Upper lobe of right lung (tissue), 1 donor: Measurements from ENCODE around the gene ARHGEF12. TPM values are rescaled to one million over a fixed set of nuclear protein-coding genes. Genes with fewer than 3 reads are reported as not detected.

Source experiments
- ATAC-seq: fragments of 200-7000 bp; cut with Tn5 transposase; one replicate; pipeline ENCODE4 v1.9.1; 2020; ENCODE audit warnings: mild to moderate bottlenecking, moderate library complexity
- DNase-seq: peaks from one replicate; pipeline ENCODE4 v3.0.0-alpha.2; 2020
- H3K27ac ChIP-seq: fragments of 200-600 bp; one replicate; pipeline ENCODE4 v1.8.0; 2022
- H3K27me3 ChIP-seq: fragments of 200-600 bp; one replicate; pipeline ENCODE4 v1.8.0; 2022; ENCODE audit warnings: mild to moderate bottlenecking
- H3K36me3 ChIP-seq: fragments of 200-600 bp; one replicate; pipeline ENCODE4 v1.8.0; 2022
- H3K4me1 ChIP-seq: fragments of 200-600 bp; one replicate; pipeline ENCODE4 v1.8.0; 2022
- H3K4me3 ChIP-seq: fragments of 200-600 bp; one replicate; pipeline ENCODE4 v1.8.0; 2022; ENCODE audit warnings: mild to moderate bottlenecking
- H3K9me3 ChIP-seq: fragments of 200-600 bp; one replicate; pipeline ENCODE4 v1.8.0; 2022
- CTCF ChIP-seq: fragments of 200-600 bp; IDR thresholded peaks from one replicate; pipeline ENCODE4 v1.8.0; 2022; ENCODE audit warnings: antibody characterized with exemption
- intact Hi-C: fragments of 100-400 bp; cut with DNase I; formaldehyde crosslinking; loops from one replicate; pipeline ENCODE4 v1.11.0; 2022
- total RNA-seq: library from RNA; stranded (reverse); fragmentation: NEBNext Ultra II Directional; extraction: Animal tissue kit (Norgen Biotek cat#: 25700); gene quantifications from one replicate; pipeline ENCODE4 v1.2.1, GENCODE V29; 2021
- donor health status: DM: no; HTN: yes; CAD: no; lungs with severe emphysema.

The ARHGEF12 gene
- total RNA-seq, 1 donor from 2014 or later: 132 TPM

- peak; percentile 26 for DNase-seq
- Histone ChIP-seq H3K9me3 (no peaks in the 10 kb centered on the region), H3K27ac (no peak overlapping the region), H3K4me3 (no peak overlapping the region), H3K27me3 (peaks cover 11% of the 10 kb centered on the region), H3K4me1 (no peaks in the 10 kb centered on the region), H3K36me3 (no peaks in the 10 kb centered on the region)
- ATAC-seq: peak; percentile 17
- no peak for TF ChIP-seq CTCF
- intact Hi-C loops: no loop called here
Measured at GRCh38 chr11:120523196-120523595, 187.0 kb downstream of the ARHGEF12 start.

- TF ChIP-seq CTCF: no peak
- ATAC-seq (no peak), DNase-seq (peak; percentile 54)
- peaks cover 14% of the 10 kb centered on the region for H3K27me3 ChIP-seq
- no peaks in the 10 kb centered on the region for H3K36me3 ChIP-seq
- intact Hi-C loops: no loop called here
- H3K4me3 ChIP-seq: no peak overlapping the region
- no peak overlapping the region for H3K27ac ChIP-seq
- no peaks in the 10 kb centered on the region for H3K4me1 ChIP-seq
- no peaks in the 10 kb centered on the region for H3K9me3 ChIP-seq
Measured at GRCh38 chr11:120524536-120525085, 188.4 kb downstream of the ARHGEF12 start.

DNA sequence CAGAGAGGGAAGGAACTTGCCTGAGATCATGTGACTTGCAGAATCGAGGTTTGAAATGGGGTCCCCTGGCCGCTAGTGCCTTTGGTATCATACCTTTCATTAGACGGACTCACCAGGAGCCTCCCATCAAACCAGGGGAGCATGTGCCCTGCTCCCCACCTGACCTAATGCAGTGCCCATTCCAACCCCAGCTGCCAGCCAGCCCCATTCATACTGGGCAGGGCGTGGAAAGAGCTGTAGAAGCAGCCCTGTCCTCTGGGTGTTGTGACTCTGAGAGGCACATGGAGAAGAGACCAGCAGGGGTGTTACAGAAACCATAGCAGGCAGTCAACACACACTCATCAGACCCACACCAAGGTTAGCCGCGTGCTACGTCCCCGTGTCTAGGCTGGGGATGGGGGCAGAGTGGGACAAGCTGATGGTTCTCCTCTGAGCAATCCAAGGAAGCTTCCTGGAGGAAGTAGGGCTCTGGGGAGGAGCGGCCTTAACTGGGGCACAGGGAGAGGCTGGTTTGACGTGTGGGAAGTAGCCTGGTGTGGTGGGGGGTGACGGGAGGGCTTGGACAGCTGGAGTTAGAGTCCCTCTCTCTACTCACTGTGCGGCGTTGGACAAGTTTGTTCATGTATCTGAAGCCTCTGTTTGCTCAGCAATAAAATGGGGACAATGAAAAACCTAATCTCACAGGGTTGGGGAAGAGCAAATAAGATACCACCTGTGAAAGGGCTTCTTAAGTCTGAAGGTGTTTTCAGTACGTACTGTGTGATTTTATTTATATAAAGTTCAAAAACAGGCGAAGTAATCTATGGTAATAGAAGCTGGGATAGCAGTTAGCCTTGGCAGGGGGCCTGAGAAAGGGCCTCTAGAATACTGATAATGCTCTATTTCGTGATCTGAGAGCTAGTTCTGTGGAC, 189.3 kb downstream of the ARHGEF12 start:
- no peak for ATAC-seq
- Histone ChIP-seq H3K27ac (no peak overlapping the region), H3K36me3 (no peaks in the 10 kb centered on the region), H3K27me3 (peaks cover 11% of the 10 kb centered on the region), H3K4me3 (no peak overlapping the region), H3K4me1 (no peaks in the 10 kb centered on the region), H3K9me3 (no peaks in the 10 kb centered on the region)
- TF ChIP-seq CTCF: no peak
- intact Hi-C loops: no loop called here
- peak; percentile 44 for DNase-seq

DNA sequence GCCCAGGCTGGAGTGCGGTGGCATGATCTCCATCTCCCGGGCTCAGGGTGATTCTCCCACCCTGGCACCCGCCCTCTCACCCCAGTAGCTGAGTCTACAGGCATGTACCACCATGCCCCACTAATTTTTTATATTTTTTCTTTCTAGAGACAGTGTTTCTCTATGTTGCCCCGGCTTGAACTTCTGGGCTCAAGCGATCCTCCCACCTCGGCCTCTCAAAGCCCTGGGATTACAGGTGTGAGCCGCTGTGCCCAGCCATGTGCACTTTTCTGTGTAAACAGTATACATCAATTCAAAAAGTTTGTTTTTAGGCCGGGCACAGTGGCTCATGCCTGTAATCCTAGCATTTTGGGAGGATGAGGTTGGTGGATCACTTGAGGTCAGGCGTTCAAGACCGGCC, 190.0 kb downstream of the ARHGEF12 start:
- H3K9me3 ChIP-seq: no peaks in the 10 kb centered on the region
- no peak for TF ChIP-seq CTCF
- ATAC-seq (no peak), DNase-seq (peak; percentile 18)
- no peak overlapping the region for H3K27ac ChIP-seq
- H3K4me3 ChIP-seq: no peak overlapping the region
- intact Hi-C loops: no loop called here
- H3K36me3 ChIP-seq: no peaks in the 10 kb centered on the region
- no peaks in the 10 kb centered on the region for H3K4me1 ChIP-seq
- peaks cover 9% of the 10 kb centered on the region for H3K27me3 ChIP-seq

DNA sequence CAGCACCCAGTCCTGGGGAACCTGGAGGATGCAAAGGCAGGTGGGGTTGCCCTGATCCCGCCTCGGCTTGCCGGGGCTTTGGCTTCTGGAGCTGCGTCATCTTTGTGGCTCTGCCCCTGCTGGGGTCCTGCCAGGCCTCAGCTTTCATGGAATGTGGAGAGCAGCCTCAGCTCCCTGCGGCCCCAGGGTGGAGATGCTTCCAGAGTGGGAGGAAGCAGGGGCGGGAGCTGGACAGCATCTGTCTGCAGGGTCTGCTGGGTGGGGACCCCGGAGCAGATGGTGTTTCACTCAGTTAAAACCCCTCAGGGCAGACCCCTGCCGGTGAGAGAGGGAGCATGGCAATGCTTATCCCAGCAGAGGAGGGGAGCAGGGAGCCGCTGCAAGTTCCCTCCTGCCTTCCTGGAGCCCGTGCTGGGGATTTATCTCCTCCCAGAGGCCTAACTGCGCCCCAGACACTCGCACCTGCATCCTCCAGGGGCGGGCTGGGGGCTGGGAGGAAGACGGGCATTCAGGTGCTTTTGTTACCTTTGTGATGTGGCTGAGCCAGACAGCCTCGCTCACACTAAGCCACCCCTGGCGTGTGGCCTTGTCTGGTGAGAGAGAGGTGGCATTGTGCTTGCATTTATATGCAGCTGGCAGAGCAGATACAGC, 191.0 kb downstream of the ARHGEF12 start:
- DNase-seq (no peak), ATAC-seq (no peak)
- Histone ChIP-seq H3K9me3 (no peaks in the 10 kb centered on the region), H3K4me3 (no peak overlapping the region), H3K36me3 (no peaks in the 10 kb centered on the region), H3K4me1 (no peaks in the 10 kb centered on the region), H3K27ac (no peak overlapping the region), H3K27me3 (peaks cover 9% of the 10 kb centered on the region)
- intact Hi-C loops: no loop called here
- no peak for TF ChIP-seq CTCF
